ENCODE results near the gene ATP8B2.
"Not testable (repeated sequence)": the region's sequence is repeated elsewhere in the genome, so short reads cannot be mapped to it uniquely, and the experiment has no call there.

ATP8B2 gene

DNA sequence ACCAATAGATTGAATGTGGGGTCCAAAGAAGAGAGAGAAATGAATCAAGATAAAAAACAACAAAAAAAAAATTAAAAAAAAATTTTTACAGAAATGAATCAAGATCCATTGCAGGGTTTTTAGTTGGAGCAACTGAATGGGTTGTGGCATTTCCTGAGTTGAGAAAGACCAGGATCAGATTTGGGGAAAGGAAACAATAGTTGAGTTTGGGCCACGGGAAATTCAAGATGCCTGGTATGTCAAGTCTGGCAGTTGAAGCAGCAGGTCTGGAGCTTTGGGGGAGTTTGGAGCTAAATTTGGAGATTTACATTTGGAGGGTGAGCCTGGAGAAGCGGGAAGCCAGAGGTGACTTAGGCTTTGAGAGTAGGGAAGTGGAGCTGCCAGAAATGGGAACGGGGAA is 22.6 kb downstream of the ATP8B2 start:
- no peak for FAIRE-seq

DNA sequence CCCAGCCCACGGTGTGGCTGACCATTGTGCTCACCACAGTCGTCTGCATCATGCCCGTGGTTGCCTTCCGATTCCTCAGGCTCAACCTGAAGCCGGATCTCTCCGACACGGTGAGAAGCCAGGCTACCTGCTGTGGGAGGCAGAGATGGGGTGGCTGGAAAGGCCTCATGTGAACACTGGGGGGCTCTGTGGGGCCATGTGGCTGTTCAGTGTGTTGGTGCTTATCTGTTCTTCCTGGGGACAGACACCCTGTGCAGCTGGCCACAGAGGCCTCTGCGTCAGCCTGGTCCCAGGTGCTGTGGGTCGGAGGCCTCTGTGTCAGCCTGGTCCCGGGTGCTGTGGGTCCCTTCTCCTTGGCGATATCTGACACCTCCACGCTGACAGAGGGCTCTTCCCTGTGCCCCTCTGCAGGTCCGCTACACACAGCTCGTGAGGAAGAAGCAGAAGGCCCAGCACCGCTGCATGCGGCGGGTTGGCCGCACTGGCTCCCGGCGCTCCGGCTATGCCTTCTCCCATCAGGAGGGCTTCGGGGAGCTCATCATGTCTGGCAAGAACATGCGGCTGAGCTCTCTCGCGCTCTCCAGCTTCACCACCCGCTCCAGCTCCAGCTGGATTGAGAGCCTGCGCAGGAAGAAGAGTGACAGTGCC is 23.2 kb downstream of the ATP8B2 start:
- FAIRE-seq, result no peak

- FAIRE-seq, result no peak
Observed at GRCh38 chr1:154349121-154349520, 23.8 kb downstream of the ATP8B2 start.

- FAIRE-seq, result no peak
Observed at GRCh38 chr1:154350383-154350782, 25.1 kb downstream of the ATP8B2 start.

GRCh38 chr1:154351363-154352068 is 26.2 kb downstream of the ATP8B2 start:
- FAIRE-seq, result no peak

DNA sequence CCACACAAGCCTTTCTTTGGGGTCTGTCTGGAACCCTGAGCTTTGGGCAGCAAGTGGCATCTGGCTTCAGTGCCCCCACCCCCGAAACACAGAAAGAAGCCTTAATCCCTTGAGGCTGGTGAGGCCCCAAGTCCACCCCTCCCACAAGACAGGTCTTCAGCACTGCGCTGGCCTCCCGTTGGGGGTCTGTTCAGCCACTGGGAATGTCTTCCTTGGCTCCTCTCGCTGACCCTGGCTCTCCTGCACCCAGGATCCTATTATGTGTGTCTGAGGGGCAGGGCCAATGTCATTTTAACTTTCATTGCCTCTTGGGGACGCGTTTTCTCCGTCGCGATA is 26.9 kb downstream of the ATP8B2 start:
- FAIRE-seq, result no peak

DNA sequence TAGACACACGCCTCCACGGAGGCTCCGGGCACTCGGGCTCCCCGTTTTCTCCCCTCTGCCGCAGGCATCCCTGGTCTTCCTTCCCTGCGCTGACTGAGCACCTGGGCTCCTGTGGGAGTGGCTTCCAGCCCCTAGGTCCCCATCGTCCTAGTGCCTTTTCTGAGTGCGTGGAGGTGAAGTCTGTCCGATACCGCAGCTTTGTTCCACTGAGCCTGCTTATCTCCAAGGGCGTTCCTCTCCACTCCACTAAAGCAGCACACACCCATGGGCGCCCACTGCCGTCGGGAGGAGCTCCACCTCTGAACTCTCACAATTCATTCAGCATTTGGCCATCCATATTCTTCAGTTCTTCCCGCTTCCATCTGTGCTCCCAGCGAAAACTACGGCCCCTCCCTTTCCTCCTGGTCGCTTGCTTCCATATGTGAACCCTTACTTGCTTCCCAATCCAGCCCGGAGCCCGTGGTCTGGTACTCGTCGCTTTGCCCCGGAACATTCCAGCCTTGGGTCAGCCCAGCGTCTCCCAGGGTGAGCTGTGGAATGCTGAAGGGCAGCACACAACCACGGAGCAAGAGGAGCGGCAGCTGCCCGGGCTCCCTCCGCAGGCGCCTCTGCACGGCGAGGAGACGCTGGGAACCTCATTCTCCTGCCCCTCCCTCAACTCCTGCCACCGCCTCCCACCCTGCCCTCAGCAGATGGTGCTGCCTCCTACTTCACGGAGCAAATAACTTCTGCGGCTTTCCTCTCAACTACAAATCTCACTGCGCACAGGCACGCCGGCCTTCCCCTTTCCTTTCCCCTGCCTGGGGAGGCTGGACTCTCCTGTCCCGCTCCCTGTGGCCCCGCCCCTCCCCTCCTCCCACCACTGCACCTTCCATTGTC is 27.5 kb downstream of the ATP8B2 start:
- FAIRE-seq, result no peak

DNA sequence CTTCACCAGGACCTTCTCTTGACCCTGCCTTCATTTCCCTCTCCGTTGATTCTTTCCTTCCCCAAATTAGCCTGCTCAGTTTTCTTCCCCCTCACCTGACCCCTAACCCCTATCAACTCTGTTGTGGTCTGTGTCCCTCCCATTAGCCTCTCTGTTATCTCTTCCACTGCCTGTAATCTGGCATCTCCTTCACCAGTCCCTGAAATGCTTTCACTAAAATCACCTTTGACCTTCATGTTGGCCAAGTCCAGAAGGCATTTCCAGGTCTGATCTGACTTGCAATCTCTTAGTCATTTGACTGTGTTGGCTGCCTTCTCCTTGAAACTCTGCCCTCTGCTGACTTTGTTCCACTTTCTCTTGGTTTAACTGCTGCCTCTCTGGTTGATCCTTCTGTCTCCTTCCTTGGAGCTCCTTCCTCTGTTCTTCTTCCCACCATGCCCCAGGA is 28.2 kb downstream of the ATP8B2 start:
- peak; percentile 30 for FAIRE-seq

- FAIRE-seq, result no peak
Observed at GRCh38 chr1:154353966-154354365, 28.6 kb downstream of the ATP8B2 start.

DNA sequence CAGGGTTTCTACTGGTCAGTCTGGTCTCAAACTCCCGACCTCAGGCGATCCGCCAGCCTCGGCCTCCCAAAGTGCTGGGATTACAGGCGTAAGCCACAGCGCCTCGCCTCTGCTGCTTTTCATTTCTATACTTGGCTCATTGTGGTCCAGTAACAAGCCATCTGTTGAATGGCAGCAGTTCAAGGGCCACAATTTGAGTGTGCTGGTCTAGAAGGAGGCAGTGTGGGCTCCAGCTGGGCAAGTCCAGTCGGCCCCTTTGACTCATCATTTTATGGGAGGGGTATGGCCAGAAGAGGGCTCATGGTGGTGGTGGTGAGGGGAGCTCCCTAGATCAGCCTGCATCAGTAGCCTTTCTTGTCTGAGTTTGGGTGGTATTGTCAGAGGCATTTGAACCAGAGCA is 33.2 kb downstream of the ATP8B2 start:
- no peak for FAIRE-seq

DNA sequence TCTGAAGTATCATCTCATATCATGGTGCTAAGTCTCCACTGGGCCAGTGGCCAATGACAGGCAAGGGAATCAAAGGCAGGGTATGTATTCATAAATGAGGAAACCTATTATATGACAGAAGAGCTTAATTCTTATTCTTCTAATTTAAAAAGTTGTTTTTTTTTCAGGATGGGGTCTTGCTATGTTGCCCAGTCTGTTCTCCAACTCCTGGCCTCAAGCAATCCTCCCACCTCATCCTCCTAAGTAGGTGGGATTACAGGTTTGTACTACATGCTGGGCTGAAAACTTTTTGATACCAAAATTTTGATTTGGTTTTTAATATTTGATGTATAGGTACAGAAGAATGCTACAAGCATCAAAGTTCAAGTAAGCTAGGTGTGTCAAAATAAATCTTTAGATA is 35.0 kb downstream of the ATP8B2 start:
- FAIRE-seq, result no peak

DNA sequence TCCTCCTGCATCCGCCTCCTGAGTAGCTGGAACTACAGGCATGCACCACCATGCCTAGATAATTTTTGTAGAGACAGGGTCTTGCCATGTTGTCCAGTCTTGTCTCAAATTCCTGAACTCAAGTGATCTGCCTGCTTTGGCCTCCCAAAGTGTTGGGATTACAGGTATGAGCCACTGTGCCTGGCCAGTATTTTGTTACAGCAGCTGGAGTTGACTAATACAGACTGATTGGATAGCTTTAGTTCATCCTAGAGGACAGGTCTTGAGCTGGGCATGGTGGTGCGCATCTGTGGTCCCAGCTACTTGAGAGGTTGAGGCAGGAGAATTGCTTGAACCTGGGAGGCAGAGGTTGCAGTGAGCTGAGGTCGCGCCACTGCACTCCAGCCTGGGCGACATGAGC is 35.6 kb downstream of the ATP8B2 start:
- not testable (repeated sequence) for FAIRE-seq

DNA sequence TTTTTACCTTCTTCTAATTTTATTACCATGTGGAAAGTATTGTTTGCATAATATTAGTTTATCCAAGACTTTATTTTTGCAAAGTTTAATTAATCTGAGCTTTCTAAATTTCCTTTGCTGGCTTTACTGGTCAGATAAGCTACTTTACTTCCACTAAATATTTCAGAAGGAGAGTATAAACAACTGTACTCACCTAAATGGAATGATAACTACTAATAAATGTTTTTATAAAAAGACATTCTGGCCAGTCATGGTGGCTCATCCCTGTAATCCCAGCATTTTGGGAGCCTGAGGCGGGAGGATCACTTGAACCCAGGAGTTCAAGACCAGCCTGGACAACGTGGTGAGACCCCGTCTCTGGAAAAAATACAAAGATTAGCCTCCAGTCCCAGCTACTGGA is 36.0 kb downstream of the ATP8B2 start:
- FAIRE-seq, result no peak

DNA sequence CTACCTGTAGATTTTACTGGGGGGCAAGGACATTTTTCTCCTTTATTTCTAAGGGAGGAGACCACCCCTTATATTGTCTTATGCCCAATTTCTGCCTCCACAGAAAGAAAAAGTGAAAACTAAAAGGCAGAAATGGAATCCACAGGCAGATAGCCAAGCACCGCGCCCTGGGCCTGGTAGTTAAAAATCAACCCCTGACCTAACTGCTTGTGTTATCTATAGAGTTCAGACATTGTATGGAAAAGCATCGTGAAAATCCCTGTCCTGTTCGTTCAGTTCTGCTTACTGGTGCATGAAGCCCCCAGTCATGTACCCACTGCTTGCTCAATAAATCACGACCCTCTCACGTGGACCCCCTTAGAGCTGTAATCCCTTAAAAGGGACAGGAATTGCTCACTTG is 46.1 kb downstream of the ATP8B2 start:
- FAIRE-seq, result no peak

GRCh38 chr1:154373777-154374357 is 48.5 kb downstream of the ATP8B2 start:
- FAIRE-seq, result not testable (repeated sequence)

GRCh38 chr1:154379301-154379700 is 54.0 kb downstream of the ATP8B2 start:
- no peak for FAIRE-seq

DNA sequence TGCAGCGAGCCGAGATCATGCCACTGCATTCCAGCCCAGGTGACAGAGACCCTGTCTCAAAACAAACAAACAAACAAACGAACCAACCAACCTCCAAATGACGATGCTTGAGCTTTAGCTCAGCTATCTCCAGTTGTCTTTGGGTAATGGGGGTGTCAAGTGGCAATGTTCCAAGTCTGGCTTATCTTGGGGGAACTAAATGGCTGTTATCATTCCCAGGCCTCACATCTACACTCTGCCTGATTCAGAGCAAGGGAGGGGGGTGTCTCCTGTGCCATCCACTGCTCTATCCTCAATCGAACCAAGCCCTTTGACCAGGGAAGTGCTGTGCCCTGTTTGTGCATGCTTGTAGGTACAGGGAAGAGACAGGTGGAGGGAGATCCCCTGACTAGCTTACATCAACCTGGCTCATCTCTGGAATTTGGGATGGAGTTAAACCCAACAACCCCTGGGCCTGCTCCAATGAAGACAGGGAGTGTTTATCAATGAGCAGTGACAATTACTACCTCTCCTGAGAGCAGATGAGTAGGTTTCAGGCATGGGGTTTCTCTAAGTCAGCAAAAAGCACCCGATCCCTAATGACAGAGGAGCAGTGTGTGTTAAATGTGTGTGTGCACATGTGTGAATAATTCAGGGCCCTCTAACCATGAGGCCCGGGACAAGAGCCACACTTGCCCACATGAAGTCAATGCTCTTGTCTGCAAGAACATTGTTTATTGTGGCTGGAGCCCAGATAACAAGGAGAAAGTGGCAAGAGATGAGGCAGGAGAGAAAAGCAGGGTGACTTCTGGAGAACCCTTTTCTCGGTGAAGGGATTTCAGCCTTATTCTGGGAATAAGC is 59.5 kb downstream of the ATP8B2 start:
- no peak for FAIRE-seq

DNA sequence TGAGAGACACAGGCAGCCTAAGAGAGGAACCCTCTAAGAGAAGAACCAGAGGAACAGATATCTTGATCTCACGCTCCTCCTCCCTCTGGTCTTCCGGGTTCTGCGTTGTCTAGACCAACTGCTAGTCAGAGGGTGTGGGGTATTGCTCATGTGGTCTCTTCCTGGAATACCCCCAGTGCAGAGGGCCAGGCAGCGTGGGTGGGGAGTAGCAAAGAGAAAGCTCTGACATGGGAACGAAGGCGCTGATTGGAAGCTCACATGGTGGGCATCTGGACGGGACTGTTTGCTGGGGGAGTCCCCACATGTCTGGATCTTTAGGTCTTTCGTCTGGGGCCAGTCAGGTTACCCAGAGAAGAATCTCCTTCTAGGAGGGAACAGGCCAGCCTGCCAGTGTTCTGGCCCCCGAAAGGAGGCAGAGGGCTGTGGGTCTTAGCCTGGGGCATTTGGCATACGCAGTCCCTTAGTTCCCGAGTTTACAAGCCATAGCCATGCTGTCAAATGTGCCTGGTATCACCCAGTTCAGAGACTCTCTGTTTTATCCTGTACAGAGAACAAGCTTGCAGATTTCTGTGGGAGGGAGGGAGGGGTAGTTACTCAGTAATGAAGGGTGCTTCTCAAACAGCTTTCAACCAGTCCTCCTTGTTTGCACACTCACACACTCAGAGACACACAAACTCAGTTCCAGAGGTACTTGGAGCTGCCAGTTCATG is 61.5 kb downstream of the ATP8B2 start:
- FAIRE-seq, result no peak

DNA sequence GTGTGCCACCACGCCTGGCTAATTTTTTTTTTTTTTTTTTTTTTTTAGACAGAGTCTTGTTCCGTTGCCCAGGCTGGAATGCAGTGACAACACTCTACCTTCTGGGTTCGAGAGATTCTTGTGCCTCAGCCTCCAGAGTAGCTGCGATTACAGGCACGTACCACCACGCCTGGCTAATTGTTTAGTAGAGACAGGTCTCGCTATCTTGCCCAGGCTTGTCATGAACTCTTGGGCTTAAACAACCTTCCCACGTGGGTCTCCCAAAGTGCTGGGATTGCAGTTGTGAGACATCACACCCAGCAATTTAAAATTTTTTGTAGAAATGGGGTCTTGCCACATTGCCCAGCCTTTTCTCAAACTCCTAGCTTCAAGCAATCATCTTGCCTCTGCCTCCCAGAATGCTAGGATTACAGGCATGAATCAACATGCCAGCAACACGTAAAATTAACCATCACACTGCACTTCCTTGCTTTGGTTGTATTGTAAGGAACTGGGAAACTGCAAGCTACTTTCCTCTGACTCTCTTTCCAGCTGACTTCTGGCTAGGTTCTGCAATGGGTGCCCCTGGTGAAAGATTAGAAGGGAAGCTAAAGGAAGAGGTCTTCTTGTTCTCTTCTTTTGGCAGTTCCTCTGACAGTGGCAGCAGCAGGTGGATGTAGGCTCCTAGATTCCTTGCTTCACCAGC is 65.9 kb downstream of the ATP8B2 start:
- FAIRE-seq, result no peak

DNA sequence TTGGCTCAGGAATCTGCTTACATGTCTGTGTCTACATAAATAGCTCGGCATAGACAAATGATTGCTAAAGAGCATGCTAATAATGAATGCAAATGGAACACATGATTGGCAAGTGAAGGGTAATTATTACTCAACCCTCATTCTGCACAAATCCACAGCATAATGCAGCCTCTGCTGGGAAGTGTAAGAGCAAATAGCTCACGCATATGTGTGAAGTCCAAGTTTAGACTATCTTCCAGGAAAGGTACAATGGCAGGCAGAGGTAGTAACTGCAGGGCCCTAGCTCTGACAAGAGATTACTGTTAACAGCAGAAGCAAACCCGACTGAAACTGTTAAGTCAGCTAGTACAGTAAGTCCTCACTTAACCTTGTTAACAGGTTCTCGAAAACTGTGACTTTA is 72.8 kb downstream of the ATP8B2 start:
- no peak for FAIRE-seq

GRCh38 chr1:154398678-154399077 is 73.4 kb downstream of the ATP8B2 start:
- no peak for FAIRE-seq

Measured in G401.6 (cell line).